Sciatic nerve (tissue), 2 donors: ENCODE results near the gene TRAP1. TPM values are rescaled to one million over a fixed set of nuclear protein-coding genes. Genes with fewer than 3 reads are reported as not detected.
A peak's percentile ranks its signal among the peaks of the same experiment; 100 is the strongest.

Experiments
- ATAC-seq: fragments of 200-7000 bp; cut with Tn5 transposase; one replicate; pipeline ENCODE4 v1.9.1; 2020; ENCODE audit warnings: mild to moderate bottlenecking, moderate library complexity
- DNase-seq: peaks from one replicate; pipeline ENCODE4 v3.0.0-alpha.2; 2020; ENCODE audit warnings: low spot score
- intact Hi-C: fragments of 100-400 bp; cut with DNase I; formaldehyde crosslinking; loops from one replicate; pipeline ENCODE4 v1.14.2; 2022
- total RNA-seq: library from RNA; stranded (reverse); fragmentation: NEBNext Ultra II Directional; extraction: Animal tissue kit (Norgen Biotek cat#: 25700); gene quantifications from one replicate; pipeline ENCODE4 v1.2.1, GENCODE V29; 2021
- donor health status: DM: no; HTN: no; CAD: no.
- donor health status: DM: no; HTN: no; CAD: no.

The TRAP1 gene
- total RNA-seq, 1 donor from 2014 or later: 73.6 TPM

DNA sequence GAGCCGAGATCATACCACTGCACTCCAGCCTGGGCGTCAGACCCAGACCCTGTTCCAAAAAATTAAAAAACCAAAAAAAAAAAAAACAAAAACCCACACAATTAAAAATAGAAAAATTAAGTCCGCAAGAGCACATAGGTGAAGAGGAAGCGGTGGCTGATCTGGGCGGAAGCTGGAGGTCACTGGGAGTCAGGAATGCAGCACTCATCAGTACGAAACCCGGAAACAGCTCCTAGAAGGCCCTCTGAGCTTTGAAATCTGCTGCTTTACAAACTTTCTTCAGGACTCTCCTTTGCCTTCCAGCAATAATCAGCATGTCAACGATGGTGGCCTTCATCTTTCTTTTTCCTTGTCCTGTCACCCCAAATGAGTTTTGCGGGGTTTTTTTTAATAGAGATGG, 29.5 kb downstream of the TRAP1 start:
- intact Hi-C loops: no loop called here
- DNase-seq (no peak), ATAC-seq (no peak)

DNA sequence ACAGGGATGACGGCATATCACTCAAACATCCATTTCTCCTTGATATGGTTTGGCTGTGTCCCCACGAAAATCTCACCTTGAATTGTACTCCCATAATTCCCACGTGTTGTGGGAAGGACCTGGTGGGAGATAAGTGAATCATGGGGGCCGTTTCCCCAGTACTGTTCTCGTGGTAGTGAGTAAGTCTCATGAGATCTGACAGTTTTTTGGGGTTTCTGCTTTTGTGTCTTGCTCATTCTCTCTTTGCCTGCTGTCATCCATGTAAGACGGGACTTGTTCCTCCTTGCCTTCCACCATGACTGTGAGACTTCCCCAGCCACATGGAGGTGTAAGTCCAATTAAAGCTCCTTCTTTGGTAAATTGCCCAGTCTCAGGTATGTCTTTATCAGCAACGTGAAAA, 30.3 kb downstream of the TRAP1 start:
- ATAC-seq: no peak
- intact Hi-C loops: no loop called here
- no peak for DNase-seq

DNA sequence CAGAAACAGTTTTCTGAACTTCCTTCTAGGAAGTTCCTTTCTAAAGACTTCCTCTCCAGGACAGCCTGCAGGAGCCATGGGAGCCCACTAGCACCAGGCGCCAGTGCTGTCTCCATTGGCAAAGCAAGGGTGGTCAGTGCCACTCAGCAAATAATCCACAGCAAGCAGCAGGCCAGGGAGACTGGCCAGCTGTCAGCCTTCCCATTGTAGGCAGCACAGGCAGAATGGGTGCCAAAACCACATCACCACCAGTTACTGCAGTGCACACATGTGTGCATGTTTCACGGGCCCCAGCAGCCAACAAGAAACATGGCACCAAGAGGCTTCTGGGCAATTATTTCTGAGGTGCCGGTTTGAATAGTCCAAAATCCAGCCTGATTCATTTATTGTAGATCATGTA, 36.1 kb downstream of the TRAP1 start:
- ATAC-seq (no peak), DNase-seq (no peak)
- intact Hi-C loops: no loop called here

DNA sequence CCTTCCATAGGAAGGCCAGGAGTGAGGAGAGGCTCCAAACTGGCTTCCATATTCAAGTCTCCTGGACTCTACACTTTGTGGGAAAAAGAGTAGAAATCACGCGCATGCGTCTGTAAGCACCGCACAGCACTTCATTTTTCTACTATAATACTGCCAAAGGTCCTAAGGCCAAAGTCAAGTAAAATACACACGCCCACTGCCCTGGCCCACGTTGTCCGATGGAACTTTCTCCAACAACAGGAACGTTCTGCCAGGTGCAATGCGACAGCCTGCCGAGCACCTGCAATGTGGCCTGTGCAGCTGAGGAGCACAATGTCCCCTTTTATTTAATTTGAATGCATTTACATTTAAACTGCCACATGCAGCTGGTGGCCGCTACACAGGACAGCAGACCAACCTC, 39.3 kb downstream of the TRAP1 start:
- intact Hi-C loops: no loop called here
- ATAC-seq (no peak), DNase-seq (no peak)

DNA sequence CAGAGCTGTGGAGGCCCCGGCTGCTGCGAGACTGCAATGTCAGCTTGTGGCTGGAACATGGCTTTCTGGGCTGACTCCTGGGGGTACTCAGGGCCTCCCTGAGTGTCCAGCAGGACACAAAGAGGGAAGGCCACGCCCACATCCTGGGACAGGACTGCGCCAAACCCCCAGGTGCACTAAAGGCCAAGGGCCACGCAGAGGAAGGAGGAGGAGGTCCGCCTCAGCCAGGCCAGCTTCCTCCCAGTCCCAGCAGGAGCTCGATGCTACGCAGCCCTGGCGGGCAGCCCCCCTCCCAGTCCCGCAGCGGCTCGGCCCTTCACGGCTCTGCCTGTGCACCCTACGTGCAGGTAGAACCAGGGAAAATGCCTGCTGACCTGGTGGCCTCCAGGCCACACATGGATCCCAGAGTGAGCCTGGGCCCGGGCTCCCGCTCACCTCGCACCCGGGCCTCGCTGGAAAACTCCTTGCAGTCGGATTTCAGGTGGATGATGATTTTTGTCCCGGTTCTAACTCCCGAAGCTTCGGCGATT, 41.7 kb downstream of the TRAP1 start:
- intact Hi-C loops: no loop called here

DNA sequence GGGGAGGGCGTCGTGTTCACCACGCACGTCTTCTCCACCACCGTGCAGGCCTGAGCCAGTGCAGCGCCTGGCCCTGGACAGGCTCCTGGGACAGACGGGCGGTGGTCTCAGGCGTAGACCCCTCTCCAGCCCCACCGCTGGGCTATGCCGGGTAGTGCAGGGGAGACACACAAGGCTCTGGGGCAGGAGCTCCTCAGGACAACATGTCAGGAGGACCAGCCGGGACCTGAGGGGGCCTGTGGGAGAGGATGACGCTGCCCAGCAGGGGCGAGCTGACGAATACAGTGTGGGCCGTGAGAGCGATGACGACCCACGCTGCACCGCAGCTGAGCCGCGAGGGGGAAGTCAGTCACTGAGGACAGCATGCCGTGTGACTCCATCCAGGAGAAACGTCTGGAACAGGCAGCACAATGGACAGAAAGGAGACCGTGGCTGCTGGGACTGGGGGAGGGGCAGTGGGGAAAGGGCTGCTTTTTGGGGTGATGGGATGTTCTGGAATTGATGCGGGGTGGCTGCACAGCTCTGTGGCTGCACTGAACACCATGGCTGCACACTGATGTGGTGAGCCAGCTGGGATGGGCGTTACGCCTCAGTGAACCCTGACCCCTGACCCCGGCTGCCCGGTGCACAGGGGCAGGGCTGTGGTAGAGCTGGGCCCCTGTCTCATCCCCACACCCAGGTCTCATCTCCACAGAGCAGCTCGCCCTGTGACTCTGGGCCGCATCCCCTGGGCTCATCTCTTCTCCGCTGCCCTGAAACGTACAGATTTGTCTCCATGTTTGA, 42.6 kb downstream of the TRAP1 start:
- intact Hi-C loops: no loop called here

More for the DNA sequence above, 41.7 kb downstream of the TRAP1 start:
- ATAC-seq: no peak
- DNase-seq: no peak

DNA sequence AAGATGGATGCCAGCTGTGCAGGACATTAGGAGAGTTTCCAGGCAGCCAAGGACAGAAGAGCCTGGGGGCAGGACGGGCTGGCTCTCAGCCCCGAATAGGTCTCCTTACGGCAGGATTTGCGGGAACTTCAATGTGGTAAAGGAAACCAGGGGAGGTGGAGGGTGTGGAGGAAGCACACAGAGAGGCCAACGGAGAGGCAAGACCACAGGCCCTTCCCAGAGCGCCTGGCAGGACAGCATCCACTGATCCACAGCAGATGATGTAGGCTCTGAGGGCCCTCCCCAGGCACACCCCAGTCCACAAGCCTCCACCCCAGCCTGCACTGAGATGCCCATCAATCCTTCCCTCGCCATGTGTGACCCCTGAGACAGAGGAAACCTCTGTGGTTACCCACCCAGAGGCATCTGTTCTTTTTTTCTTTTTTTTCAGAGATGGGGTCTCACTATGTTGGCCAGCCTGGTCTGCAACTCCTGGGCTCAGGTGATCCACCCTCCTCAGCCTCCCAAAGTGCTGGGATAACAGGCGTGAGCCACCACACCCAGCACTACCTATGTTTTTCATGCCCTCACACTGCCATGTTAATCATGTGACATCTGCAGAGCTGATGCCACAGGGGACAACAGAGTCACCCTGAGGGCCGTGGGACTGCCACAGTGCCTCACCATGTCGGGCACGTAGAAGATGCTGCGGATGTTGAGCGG, 43.5 kb downstream of the TRAP1 start:
- intact Hi-C loops: no loop called here
- ATAC-seq (no peak), DNase-seq (no peak)

More for the DNA sequence above, 42.6 kb downstream of the TRAP1 start:
- no peak for DNase-seq
- no peak for ATAC-seq

DNA sequence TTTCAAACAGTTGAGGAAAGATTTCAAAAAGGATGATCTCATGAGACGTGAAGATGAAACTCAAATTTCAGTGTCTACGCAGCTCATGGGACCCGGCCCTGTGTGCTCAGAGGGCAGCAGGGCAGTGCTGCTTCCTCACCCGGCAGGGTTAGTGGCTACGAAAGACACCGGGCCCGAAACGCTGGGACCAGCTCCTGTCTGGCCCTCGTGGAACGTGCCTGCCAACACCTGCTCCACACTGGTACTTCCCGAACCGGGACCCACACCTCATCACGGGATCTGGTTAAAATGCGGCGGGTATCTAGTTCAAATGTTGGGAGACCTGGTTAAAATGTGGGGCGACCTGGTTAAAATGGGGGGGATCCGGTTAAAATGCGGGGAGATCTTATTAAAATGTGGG, 44.1 kb downstream of the TRAP1 start:
- intact Hi-C loops: no loop called here
- no peak for DNase-seq
- ATAC-seq: no peak

DNA sequence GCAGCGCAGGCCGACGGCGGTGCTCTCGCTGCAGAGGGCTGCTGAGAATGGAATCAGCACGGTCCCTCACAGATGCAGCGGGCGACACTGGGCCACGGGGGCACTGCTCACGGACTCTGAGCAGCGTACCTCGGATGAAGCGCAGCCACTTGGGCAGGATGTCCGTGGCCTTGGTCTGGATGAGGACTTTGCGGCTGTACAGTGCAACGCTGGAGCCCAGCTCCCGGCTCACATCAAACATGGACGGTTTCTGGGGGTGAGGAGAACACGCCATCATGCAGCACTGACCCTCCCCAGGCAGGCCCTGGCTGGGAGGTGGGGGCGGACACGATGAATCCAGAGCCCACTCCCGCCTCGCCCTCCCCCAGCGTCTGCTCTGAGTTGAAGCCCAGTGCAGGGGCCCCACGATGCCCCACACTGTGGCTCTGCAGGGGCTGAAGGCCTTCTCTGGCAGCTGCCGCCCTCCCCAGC, 44.7 kb downstream of the TRAP1 start:
- ATAC-seq: no peak
- no peak for DNase-seq
- intact Hi-C loops: no loop called here

DNA sequence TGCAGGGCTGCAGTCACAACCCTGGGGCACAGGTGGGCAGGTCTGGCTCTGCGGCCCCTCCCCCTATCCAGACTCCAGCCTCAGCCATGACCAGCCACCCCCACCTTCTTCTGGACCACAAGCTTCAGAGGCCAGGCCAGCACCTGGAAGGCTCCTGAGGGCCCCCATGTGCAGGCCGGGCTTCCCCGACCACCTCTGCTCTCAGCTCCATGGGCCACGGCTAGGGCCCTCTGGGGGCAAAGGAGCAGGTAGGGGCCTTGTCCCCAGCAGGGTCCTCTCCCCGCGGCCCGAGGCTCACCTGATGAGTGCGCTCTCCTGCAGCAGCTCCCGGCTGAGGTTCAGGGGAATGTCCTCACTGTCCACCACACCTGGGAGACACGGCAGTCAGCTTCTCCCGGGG, 45.9 kb downstream of the TRAP1 start:
- no peak for ATAC-seq
- DNase-seq: no peak
- intact Hi-C loops: no loop called here

DNA sequence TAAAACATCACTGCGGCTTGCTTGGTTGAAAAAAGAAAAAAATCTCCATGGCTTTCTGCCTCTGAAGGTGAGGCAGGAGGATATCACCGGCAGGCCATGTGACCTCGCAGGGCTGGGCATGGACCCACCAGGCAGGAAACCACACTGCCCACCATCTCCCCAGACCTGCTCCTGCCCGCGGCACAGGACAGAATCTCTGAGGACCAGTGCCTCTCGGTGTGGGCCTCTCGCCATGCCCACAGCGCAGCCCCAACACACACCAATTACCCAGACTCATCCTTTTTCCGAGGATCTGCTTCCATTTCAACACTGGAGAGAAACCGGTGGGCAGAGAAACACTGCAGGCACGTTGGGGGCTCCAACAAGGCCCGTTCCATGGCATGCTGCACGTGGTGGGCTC, 46.6 kb downstream of the TRAP1 start:
- ATAC-seq (no peak), DNase-seq (no peak)
- intact Hi-C loops: no loop called here

DNA sequence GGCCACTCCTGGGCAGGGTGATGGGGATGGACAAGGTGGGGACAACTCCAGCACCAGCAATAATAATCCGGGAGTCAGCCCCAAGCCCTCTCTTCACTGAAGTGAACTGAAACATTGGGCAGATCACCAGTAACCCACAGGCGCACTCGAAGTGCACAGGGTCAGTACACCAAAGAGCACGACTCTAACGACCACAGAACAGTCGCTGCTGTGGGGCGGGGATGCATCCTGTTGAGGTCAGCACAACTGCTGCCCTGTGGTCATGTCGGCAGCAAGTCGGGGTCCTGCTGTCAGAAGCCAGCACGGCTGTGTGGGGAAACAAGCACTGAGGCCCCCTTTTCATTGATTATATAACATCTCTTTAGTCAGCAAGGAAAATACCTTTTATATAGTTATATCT, 48.2 kb downstream of the TRAP1 start:
- intact Hi-C loops: no loop called here
- ATAC-seq (no peak), DNase-seq (no peak)

DNA sequence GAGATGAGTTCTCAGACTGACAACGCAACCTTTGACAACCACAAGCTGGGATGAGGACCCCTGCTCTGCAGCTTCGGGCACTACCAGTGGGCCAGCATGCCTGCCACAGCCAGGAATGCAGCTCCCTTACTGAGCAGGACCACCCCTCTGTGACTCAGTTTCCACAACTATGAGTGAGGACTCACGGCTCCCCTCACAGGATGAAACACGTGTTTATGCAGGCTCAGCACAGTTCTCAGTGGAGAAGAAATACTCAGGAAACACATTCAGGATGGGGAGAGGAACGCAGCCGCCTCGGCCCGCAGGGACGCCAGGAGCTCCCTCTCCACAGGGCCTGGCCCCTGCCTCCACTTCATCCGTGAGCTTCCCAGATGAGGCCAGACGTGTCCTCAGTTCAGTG, 48.7 kb downstream of the TRAP1 start:
- intact Hi-C loops: no loop called here
- DNase-seq (no peak), ATAC-seq (no peak)

DNA sequence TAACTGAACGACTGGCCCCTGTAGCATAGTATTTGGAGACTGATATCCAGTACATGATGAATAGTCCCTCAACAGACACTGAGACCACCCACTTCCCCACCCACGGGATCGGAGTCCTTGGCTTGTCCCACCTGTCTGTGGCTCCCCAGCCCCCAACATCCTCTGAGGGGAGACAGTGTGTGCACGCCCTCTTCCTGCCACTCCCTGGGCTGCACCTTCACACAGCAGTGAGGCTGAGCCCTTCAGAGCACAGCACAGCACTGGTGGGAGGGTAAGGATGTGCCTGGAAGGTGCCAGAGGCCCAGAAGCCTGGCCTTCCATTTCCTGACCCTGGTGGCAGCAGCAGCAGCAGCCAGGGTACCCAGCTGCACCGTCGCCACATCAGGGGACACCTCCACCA, 51.8 kb downstream of the TRAP1 start:
- ATAC-seq (no peak), DNase-seq (no peak)
- intact Hi-C loops: no loop called here

DNA sequence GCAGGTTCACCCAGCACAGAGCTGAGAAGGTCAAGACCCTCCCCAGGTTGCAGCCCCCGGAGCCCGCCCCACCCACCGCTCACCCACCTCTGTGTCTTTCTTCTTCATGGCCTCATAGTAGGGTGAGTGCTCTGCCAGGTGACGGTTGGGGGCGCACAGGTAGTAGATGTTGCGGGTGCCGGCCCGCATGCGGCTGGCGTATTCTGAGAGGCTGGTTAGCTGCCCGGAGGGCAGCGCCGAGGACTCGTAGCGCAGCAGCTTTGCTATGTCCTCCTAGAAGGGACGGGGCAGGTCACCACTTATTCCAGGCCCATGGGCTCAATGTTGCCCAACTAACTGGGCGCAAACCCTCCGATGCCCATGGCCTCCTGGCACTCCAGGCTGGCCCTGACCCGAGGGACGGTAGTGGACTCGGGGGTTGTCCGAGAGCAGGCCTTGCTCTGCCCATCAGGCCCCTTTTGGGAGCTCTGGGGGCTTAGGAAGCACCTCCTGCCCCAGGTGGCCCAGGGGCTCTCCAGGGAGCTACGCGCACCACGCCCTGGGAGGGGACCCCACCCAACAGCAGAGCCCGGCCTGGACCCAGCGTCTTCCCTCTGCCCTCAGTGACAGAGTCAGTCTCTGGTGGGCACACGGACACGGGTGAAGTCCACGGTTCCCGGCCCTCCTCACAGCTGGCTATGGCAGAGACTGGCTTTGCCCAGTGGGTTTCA, 53.0 kb downstream of the TRAP1 start:
- intact Hi-C loops: no loop called here
- ATAC-seq (peak; percentile 20), DNase-seq (no peak)

DNA sequence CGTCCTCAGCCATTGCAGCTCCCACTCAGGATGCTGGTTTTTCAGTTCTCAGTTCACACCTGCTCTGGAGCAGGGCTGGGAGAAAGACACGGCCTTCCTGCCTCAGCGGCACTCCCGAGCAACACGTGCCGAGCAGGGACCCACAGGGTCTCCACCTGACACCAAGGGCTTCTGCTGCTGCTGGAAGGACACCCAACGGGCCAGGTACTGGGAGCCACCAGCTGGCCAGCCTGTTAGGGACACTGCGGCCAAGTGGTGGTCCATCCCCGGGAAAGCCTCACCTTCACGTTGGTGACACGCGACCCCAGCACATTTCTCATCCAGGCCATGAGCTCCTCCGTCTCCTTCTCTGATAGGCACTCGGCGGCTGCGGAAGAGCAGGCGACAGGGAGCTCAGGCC, 54.7 kb downstream of the TRAP1 start:
- intact Hi-C loops: no loop called here
- ATAC-seq (no peak), DNase-seq (no peak)

DNA sequence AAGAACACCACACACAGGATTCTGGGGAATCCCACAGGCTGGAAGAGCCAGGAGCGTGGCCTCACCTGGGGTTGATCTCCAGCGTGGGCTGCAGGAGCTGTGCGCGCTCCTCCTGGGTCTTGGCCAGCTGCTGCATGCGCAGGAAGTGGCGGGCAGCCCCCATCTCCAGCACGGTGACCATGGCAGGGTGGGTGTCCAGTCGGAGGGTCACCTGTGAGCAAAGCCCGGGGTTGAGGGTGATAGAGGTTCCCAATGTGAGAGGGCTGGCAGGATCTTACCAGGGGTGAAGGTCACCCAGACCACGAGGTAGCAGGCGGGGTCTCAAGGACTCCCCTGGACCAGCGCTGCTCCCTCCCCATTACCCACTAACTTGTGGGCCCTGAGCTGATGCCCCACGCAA, 55.4 kb downstream of the TRAP1 start:
- intact Hi-C loops: no loop called here

DNA sequence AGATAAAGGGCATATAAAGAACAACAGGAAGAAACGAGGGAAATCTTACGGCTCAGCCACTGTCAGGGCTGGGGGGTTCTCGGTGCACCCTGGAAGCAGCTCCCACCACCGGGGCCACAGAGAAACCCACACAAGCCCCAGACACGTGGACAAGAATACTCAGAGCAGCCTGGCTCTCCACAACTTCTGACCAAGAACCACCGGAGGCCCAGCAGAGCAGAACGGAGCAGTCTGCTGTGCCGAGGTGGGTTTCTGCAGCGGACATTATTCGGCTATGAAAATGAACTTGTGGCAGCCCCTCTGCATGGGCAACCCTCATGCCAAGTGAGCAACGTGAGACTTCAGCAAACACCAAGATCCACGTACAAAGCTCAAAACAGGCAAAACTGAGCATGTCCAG, 56.0 kb downstream of the TRAP1 start:
- no peak for ATAC-seq
- intact Hi-C loops: no loop called here
- DNase-seq: no peak

More for the DNA sequence above, 55.4 kb downstream of the TRAP1 start:
- no peak for DNase-seq
- ATAC-seq: no peak

DNA sequence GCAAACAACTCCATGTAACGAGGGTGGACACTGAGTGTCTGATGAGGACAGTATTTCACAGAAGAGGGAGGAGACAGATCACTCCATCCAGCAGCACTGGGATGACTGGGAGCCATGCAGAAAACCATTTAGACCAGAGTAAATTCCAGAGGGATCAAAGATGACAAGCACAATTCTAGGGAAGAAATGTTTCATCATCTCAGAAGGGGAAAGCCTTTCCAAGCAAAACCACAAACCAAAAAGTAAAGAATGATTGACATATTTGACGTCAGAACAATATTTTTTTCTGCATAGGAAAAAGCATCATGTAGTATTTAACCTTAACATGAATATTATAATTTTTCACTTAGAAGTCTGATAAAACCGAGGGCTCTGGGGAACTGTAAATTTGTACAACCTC, 58.1 kb downstream of the TRAP1 start:
- ATAC-seq (no peak), DNase-seq (no peak)
- intact Hi-C loops: no loop called here
